ENCODE measurements around the gene GDF11.

The GDF11 gene

GRCh38 chr12:55734595-55734994 is 8.3 kb upstream of the GDF11 start:
- no peak overlapping the region for H3K27ac ChIP-seq (ENCODE audit: low read depth, low read length)
- H2AFZ ChIP-seq (ENCODE audit: low read length, unreplicated experiment): no peak overlapping the region
- H3K79me2 ChIP-seq (ENCODE audit: control insufficient read depth, insufficient read depth, low read length, unreplicated experiment): peaks cover 16% of the 10 kb centered on the region
- no peaks in the 10 kb centered on the region for H3K27me3 ChIP-seq (ENCODE audit: insufficient read depth, low read length)
- peaks cover 24% of the 10 kb centered on the region for H3K4me1 ChIP-seq (ENCODE audit: control insufficient read depth, insufficient read depth, low read length, unreplicated experiment)
- H3K36me3 ChIP-seq (ENCODE audit: insufficient read depth, low read length): no peaks in the 10 kb centered on the region
- no peak overlapping the region for H3K4me3 ChIP-seq (ENCODE audit: low read depth, low read length)

GRCh38 chr12:55736076-55736475 is 6.8 kb upstream of the GDF11 start:
- Histone ChIP-seq H3K79me2 (ENCODE audit: control insufficient read depth, insufficient read depth, low read length, unreplicated experiment) (peaks cover 3% of the 10 kb centered on the region), H3K27me3 (ENCODE audit: insufficient read depth, low read length) (no peaks in the 10 kb centered on the region), H3K4me3 (ENCODE audit: low read depth, low read length) (no peak overlapping the region), H2AFZ (ENCODE audit: low read length, unreplicated experiment) (no peak overlapping the region), H3K36me3 (ENCODE audit: insufficient read depth, low read length) (no peaks in the 10 kb centered on the region), H3K4me1 (ENCODE audit: control insufficient read depth, insufficient read depth, low read length, unreplicated experiment) (peaks cover 17% of the 10 kb centered on the region), H3K27ac (ENCODE audit: low read depth, low read length) (no peak overlapping the region)

GRCh38 chr12:55736780-55737580 is 5.9 kb upstream of the GDF11 start:
- Histone ChIP-seq H3K27ac (ENCODE audit: low read depth, low read length) (no peak overlapping the region), H3K27me3 (ENCODE audit: insufficient read depth, low read length) (no peaks in the 10 kb centered on the region), H3K79me2 (ENCODE audit: control insufficient read depth, insufficient read depth, low read length, unreplicated experiment) (peaks cover 3% of the 10 kb centered on the region), H3K4me1 (ENCODE audit: control insufficient read depth, insufficient read depth, low read length, unreplicated experiment) (peaks cover 17% of the 10 kb centered on the region), H3K4me3 (ENCODE audit: low read depth, low read length) (peak overlapping the region; percentile 89; the same call in 1 of the 2 replicates), H2AFZ (ENCODE audit: low read length, unreplicated experiment) (no peak overlapping the region), H3K36me3 (ENCODE audit: insufficient read depth, low read length) (no peaks in the 10 kb centered on the region)

GRCh38 chr12:55737581-55738122 is 5.3 kb upstream of the GDF11 start:
- Histone ChIP-seq H3K4me1 (ENCODE audit: control insufficient read depth, insufficient read depth, low read length, unreplicated experiment) (peaks cover 15% of the 10 kb centered on the region), H3K79me2 (ENCODE audit: control insufficient read depth, insufficient read depth, low read length, unreplicated experiment) (no peaks in the 10 kb centered on the region), H2AFZ (ENCODE audit: low read length, unreplicated experiment) (peak overlapping the region; percentile 98), H3K4me3 (ENCODE audit: low read depth, low read length) (peak overlapping the region; percentile 89), H3K27me3 (ENCODE audit: insufficient read depth, low read length) (no peaks in the 10 kb centered on the region), H3K27ac (ENCODE audit: low read depth, low read length) (peak overlapping the region; percentile 61), H3K36me3 (ENCODE audit: insufficient read depth, low read length) (no peaks in the 10 kb centered on the region)

GRCh38 chr12:55738123-55739024 is 4.5 kb upstream of the GDF11 start:
- peaks cover 16% of the 10 kb centered on the region for H3K4me1 ChIP-seq (ENCODE audit: control insufficient read depth, insufficient read depth, low read length, unreplicated experiment)
- peak overlapping the region; percentile 61 for H3K27ac ChIP-seq (ENCODE audit: low read depth, low read length)
- H3K4me3 ChIP-seq (ENCODE audit: low read depth, low read length): peak overlapping the region; percentile 89
- H3K36me3 ChIP-seq (ENCODE audit: insufficient read depth, low read length): no peaks in the 10 kb centered on the region
- peak overlapping the region; percentile 98 for H2AFZ ChIP-seq (ENCODE audit: low read length, unreplicated experiment)
- no peaks in the 10 kb centered on the region for H3K79me2 ChIP-seq (ENCODE audit: control insufficient read depth, insufficient read depth, low read length, unreplicated experiment)
- no peaks in the 10 kb centered on the region for H3K27me3 ChIP-seq (ENCODE audit: insufficient read depth, low read length)

- Histone ChIP-seq H3K4me3 (ENCODE audit: low read depth, low read length) (peak overlapping the region; percentile 89), H3K27me3 (ENCODE audit: insufficient read depth, low read length) (no peaks in the 10 kb centered on the region), H3K4me1 (ENCODE audit: control insufficient read depth, insufficient read depth, low read length, unreplicated experiment) (peaks cover 18% of the 10 kb centered on the region), H3K79me2 (ENCODE audit: control insufficient read depth, insufficient read depth, low read length, unreplicated experiment) (no peaks in the 10 kb centered on the region), H3K36me3 (ENCODE audit: insufficient read depth, low read length) (no peaks in the 10 kb centered on the region), H2AFZ (ENCODE audit: low read length, unreplicated experiment) (no peak overlapping the region), H3K27ac (ENCODE audit: low read depth, low read length) (no peak overlapping the region)
Measured at GRCh38 chr12:55739025-55739378, 3.9 kb upstream of the GDF11 start.

- Histone ChIP-seq H3K4me1 (ENCODE audit: control insufficient read depth, insufficient read depth, low read length, unreplicated experiment) (peaks cover 38% of the 10 kb centered on the region), H3K79me2 (ENCODE audit: control insufficient read depth, insufficient read depth, low read length, unreplicated experiment) (peaks cover 6% of the 10 kb centered on the region), H3K27ac (ENCODE audit: low read depth, low read length) (no peak overlapping the region), H3K4me3 (ENCODE audit: low read depth, low read length) (peak overlapping the region; percentile 68), H2AFZ (ENCODE audit: low read length, unreplicated experiment) (no peak overlapping the region), H3K36me3 (ENCODE audit: insufficient read depth, low read length) (no peaks in the 10 kb centered on the region), H3K27me3 (ENCODE audit: insufficient read depth, low read length) (no peaks in the 10 kb centered on the region)
Measured at GRCh38 chr12:55741931-55742680, 816 bp upstream of the GDF11 start.

- H3K4me1 ChIP-seq (ENCODE audit: control insufficient read depth, insufficient read depth, low read length, unreplicated experiment): peaks cover 27% of the 10 kb centered on the region
- H3K27me3 ChIP-seq (ENCODE audit: insufficient read depth, low read length): no peaks in the 10 kb centered on the region
- H2AFZ ChIP-seq (ENCODE audit: low read length, unreplicated experiment): peak overlapping the region; percentile 8
- no peaks in the 10 kb centered on the region for H3K36me3 ChIP-seq (ENCODE audit: insufficient read depth, low read length)
- H3K27ac ChIP-seq (ENCODE audit: low read depth, low read length): no peak overlapping the region
- peak overlapping the region; percentile 82 for H3K4me3 ChIP-seq (ENCODE audit: low read depth, low read length)
- peaks cover 6% of the 10 kb centered on the region for H3K79me2 ChIP-seq (ENCODE audit: control insufficient read depth, insufficient read depth, low read length, unreplicated experiment)
Measured at GRCh38 chr12:55743406-55744339, 751 bp downstream of the GDF11 start.

- H3K36me3 ChIP-seq (ENCODE audit: insufficient read depth, low read length): no peaks in the 10 kb centered on the region
- H3K79me2 ChIP-seq (ENCODE audit: control insufficient read depth, insufficient read depth, low read length, unreplicated experiment): peaks cover 6% of the 10 kb centered on the region
- no peaks in the 10 kb centered on the region for H3K27me3 ChIP-seq (ENCODE audit: insufficient read depth, low read length)
- H3K27ac ChIP-seq (ENCODE audit: low read depth, low read length): no peak overlapping the region
- no peak overlapping the region for H2AFZ ChIP-seq (ENCODE audit: low read length, unreplicated experiment)
- peaks cover 27% of the 10 kb centered on the region for H3K4me1 ChIP-seq (ENCODE audit: control insufficient read depth, insufficient read depth, low read length, unreplicated experiment)
- peak overlapping the region; percentile 82 for H3K4me3 ChIP-seq (ENCODE audit: low read depth, low read length)
Measured at GRCh38 chr12:55744340-55745030, 1.6 kb downstream of the GDF11 start.
